Fibroblast of pulmonary artery (primary cell): ENCODE data around the gene MUC22.
"Not testable (repeated sequence)": the region's sequence is repeated elsewhere in the genome, so short reads cannot be mapped to it uniquely, and the experiment has no call there.

Source experiments
- DNase-seq: peaks from one replicate; pipeline ENCODE4 v3.0.0-alpha.2; 2010; ENCODE audit warnings: low read depth
- H3K4me3 ChIP-seq: replicated peaks from 2 replicates; pipeline ENCODE4 v1.5.1; 2011; ENCODE audit warnings: low read depth, mild to moderate bottlenecking, control low read depth, low read length, moderate library complexity
- CTCF ChIP-seq: IDR thresholded peaks from 2 replicates; pipeline ENCODE4 v1.5.1; 2011; ENCODE audit warnings: mild to moderate bottlenecking, control low read depth, low read length, inconsistent platforms; ENCODE audit errors: missing control alignments

MUC22 gene

GRCh38 chr6:31049518-31049917 lies 39.2 kb downstream of the MUC22 start:
- H3K4me3 ChIP-seq = no peak overlapping the region
- TF ChIP-seq CTCF = no peak
- DNase-seq = no peak

- H3K4me3 ChIP-seq, DNase-seq: not testable (repeated sequence)
These were observed 42.9 kb downstream of the MUC22 start for GRCh38 chr6:31053187-31053586.

GRCh38 chr6:31053873-31054272 lies 43.6 kb downstream of the MUC22 start:
- no peak overlapping the region for H3K4me3 ChIP-seq
- no peak for TF ChIP-seq CTCF
- no peak for DNase-seq

- no peak for TF ChIP-seq CTCF
- H3K4me3 ChIP-seq = no peak overlapping the region
- DNase-seq = no peak
These were observed 45.2 kb downstream of the MUC22 start for GRCh38 chr6:31055441-31055840.

- no peak overlapping the region for H3K4me3 ChIP-seq
- peak; percentile 31 for DNase-seq
- no peak for TF ChIP-seq CTCF
These were observed 47.2 kb downstream of the MUC22 start for GRCh38 chr6:31057426-31058003.

GRCh38 chr6:31058128-31058894 lies 48.0 kb downstream of the MUC22 start:
- DNase-seq = peak; percentile 90
- no peak overlapping the region for H3K4me3 ChIP-seq
- TF ChIP-seq CTCF = peak; percentile 69

- no peak overlapping the region for H3K4me3 ChIP-seq
- TF ChIP-seq CTCF = no peak
- DNase-seq = no peak
These were observed 49.9 kb downstream of the MUC22 start for GRCh38 chr6:31060145-31060544.
